Fibroblast of lung (primary cell): Measurements from ENCODE around the gene TENT4A. TPM values are rescaled to one million over a fixed set of nuclear protein-coding genes. Genes with fewer than 3 reads are reported as not detected.

Experiments
- DNase-seq, 2 donors: peaks; one replicate each; pipeline versions ENCODE4 v3.0.0 to v3.0.0-alpha.2; 2010; ENCODE audit warnings: low read depth in 2 of 2
- H2AFZ ChIP-seq: 2 replicates; pipeline ENCODE4 v1.5.1; 2012; ENCODE audit warnings: low read length, control low read depth, inconsistent platforms
- H3K27ac ChIP-seq: 2 replicates; pipeline ENCODE4 v1.5.1; 2011; ENCODE audit warnings: low read length, control low read depth; ENCODE audit not compliant: insufficient read depth
- H3K27me3 ChIP-seq: 2 replicates; pipeline ENCODE4 v1.5.1; 2011; ENCODE audit warnings: mild to moderate bottlenecking, low read length; ENCODE audit not compliant: control insufficient read depth, insufficient read depth
- H3K36me3 ChIP-seq: 2 replicates; pipeline ENCODE4 v1.5.1; 2011; ENCODE audit warnings: low read length; ENCODE audit not compliant: control insufficient read depth, insufficient read depth
- H3K4me1 ChIP-seq: 2 replicates; pipeline ENCODE4 v1.5.1; 2011; ENCODE audit warnings: low read length; ENCODE audit not compliant: control insufficient read depth, insufficient read depth; ENCODE audit errors: extremely low read depth
- H3K4me2 ChIP-seq: 2 replicates; pipeline ENCODE4 v1.5.1; 2011; ENCODE audit warnings: low read length, control low read depth; ENCODE audit not compliant: insufficient read depth; ENCODE audit errors: extremely low read depth
- H3K4me3 ChIP-seq, 4 experiments: fragments of 200-600 bp in 1 of 4; sonication (generic) in 1 of 4; replicated peaks in 1 of 4; 2 replicates each; pipeline ENCODE4 v1.5.1; 2011 to 2016; ENCODE audit warnings: low read length in 4 of 4, low read depth in 3 of 4, mild to moderate bottlenecking in 3 of 4, control low read depth in 2 of 4, inconsistent platforms in 1 of 4, mixed read lengths in 1 of 4; ENCODE audit not compliant: insufficient read depth in 1 of 4; ENCODE audit errors: control extremely low read depth in 1 of 4
- H3K79me2 ChIP-seq: 2 replicates; pipeline ENCODE4 v1.5.1; 2012; ENCODE audit warnings: mild to moderate bottlenecking, low read length, inconsistent platforms; ENCODE audit not compliant: control insufficient read depth, insufficient read depth
- H3K9ac ChIP-seq: 2 replicates; pipeline ENCODE4 v1.5.1; 2011; ENCODE audit warnings: mild to moderate bottlenecking, low read length, control low read depth; ENCODE audit not compliant: insufficient read depth
- H3K9me3 ChIP-seq: 2 replicates; pipeline ENCODE4 v1.5.1; 2012; ENCODE audit warnings: low read depth, low read length; ENCODE audit not compliant: control insufficient read depth, insufficient read depth
- H4K20me1 ChIP-seq: 2 replicates; pipeline ENCODE4 v1.5.1; 2011; ENCODE audit warnings: low read length; ENCODE audit not compliant: control insufficient read depth, insufficient read depth; ENCODE audit errors: extremely low read depth
- EZH2 ChIP-seq: IDR thresholded peaks from 2 replicates; pipeline ENCODE4 v1.5.1; 2012; ENCODE audit warnings: low read length, control low read depth, mild to moderate bottlenecking; ENCODE audit errors: missing control alignments
- polyA plus RNA-seq, 2 donors: library from polyadenylated mRNA; depleted of rRNA in 1 of 2; stranded (reverse) in 1 of 2; unstranded in 1 of 2; fragments of >200 nt; gene quantifications; 2 replicates each; pipeline ENCODE4 v1.2.1, GENCODE V29; 2011 to 2012; ENCODE audit warnings: missing spikeins in 1 of 2
- total RNA-seq: library from RNA; depleted of rRNA; stranded (reverse); fragments of >200 nt; gene quantifications from 2 replicates; pipeline ENCODE4 v1.2.1, GENCODE V29; 2014
- TF ChIP-seq, protein P1 (sequence below), 2 donors: IDR thresholded peaks in 1 of 2; conservative IDR thresholded peaks in 1 of 2; 1 replicate in 1 of 2; 2 replicates in 1 of 2; pipeline ENCODE4 v1.5.1; 2011 to 2012; ENCODE audit warnings: low read length in 2 of 2, control low read depth in 1 of 2, inconsistent platforms in 1 of 2, low read depth in 1 of 2, mild to moderate bottlenecking in 1 of 2

The TENT4A gene
- total and polyA plus RNA-seq, 2 donors (not counting 1 experiment from before 2014, with no cell fraction given) = 3.1 to 10.4 TPM

GRCh38 chr5:6792911-6793471 is 79.8 kb downstream of the TENT4A start:
- no peaks in the 10 kb centered on the region for H3K9me3 ChIP-seq
- no peaks in the 10 kb centered on the region for H4K20me1 ChIP-seq
- H3K4me3 ChIP-seq = no peak overlapping the region
- no peak overlapping the region for H2AFZ ChIP-seq
- H3K9ac ChIP-seq = no peak overlapping the region
- H3K27ac ChIP-seq = no peak overlapping the region
- H3K4me1 ChIP-seq = no peaks in the 10 kb centered on the region
- no peaks in the 10 kb centered on the region for H3K27me3 ChIP-seq
- no peaks in the 10 kb centered on the region for H3K79me2 ChIP-seq
- no peak overlapping the region for H3K4me2 ChIP-seq
- no peak for DNase-seq
- TF ChIP-seq EZH2 = no peak
- TF ChIP-seq, protein P1, sequence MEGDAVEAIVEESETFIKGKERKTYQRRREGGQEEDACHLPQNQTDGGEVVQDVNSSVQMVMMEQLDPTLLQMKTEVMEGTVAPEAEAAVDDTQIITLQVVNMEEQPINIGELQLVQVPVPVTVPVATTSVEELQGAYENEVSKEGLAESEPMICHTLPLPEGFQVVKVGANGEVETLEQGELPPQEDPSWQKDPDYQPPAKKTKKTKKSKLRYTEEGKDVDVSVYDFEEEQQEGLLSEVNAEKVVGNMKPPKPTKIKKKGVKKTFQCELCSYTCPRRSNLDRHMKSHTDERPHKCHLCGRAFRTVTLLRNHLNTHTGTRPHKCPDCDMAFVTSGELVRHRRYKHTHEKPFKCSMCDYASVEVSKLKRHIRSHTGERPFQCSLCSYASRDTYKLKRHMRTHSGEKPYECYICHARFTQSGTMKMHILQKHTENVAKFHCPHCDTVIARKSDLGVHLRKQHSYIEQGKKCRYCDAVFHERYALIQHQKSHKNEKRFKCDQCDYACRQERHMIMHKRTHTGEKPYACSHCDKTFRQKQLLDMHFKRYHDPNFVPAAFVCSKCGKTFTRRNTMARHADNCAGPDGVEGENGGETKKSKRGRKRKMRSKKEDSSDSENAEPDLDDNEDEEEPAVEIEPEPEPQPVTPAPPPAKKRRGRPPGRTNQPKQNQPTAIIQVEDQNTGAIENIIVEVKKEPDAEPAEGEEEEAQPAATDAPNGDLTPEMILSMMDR (conservative IDR thresholded peaks at IDR 0.05 in 1 of 2, IDR thresholded peaks at IDR 0.05 in 1 of 2; ENCODE audit: low read depth in 1 of 2, low read length in 2 of 2) = no peak
- no peaks in the 10 kb centered on the region for H3K36me3 ChIP-seq

DNA sequence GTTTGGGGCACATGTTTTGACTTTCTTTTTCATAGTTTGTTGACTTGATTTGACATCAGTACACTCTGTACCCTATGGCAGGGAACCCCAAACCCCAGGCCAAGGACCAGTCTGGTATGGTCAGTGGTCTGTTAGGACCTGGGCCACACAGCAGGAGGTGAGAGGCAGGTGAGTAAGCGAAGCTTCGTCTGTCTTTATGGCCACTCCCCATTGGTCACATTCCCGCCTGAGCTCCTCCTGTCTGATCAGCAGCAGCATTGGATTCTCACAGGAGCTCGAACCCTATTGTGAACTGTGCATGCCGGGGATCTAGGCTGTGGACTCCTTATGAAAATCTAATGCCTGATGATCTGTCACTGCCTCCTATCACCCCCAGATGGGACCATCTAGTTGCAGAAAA is 88.0 kb downstream of the TENT4A start:
- H3K79me2 ChIP-seq = no peaks in the 10 kb centered on the region
- no peaks in the 10 kb centered on the region for H3K36me3 ChIP-seq
- no peak overlapping the region for H2AFZ ChIP-seq
- H3K9ac ChIP-seq = no peak overlapping the region
- no peak for DNase-seq
- no peaks in the 10 kb centered on the region for H3K9me3 ChIP-seq
- TF ChIP-seq EZH2 = no peak
- TF ChIP-seq, protein P1 (conservative IDR thresholded peaks at IDR 0.05 in 1 of 2, IDR thresholded peaks at IDR 0.05 in 1 of 2; ENCODE audit: low read depth in 1 of 2, low read length in 2 of 2) = no peak
- H3K4me1 ChIP-seq = no peaks in the 10 kb centered on the region
- no peak overlapping the region for H3K27ac ChIP-seq
- H3K4me2 ChIP-seq = no peak overlapping the region
- H4K20me1 ChIP-seq = no peaks in the 10 kb centered on the region
- no peak overlapping the region for H3K4me3 ChIP-seq
- no peaks in the 10 kb centered on the region for H3K27me3 ChIP-seq

GRCh38 chr5:6803981-6804550 is 90.8 kb downstream of the TENT4A start:
- Histone ChIP-seq H3K4me2 (no peak overlapping the region), H3K4me3 (no peak overlapping the region), H3K9me3 (no peaks in the 10 kb centered on the region), H3K27ac (no peak overlapping the region), H3K9ac (no peak overlapping the region), H4K20me1 (no peaks in the 10 kb centered on the region), H3K36me3 (no peaks in the 10 kb centered on the region), H3K79me2 (no peaks in the 10 kb centered on the region), H3K27me3 (no peaks in the 10 kb centered on the region), H2AFZ (no peak overlapping the region), H3K4me1 (no peaks in the 10 kb centered on the region)
- no peak for DNase-seq
- TF ChIP-seq, protein P1 (conservative IDR thresholded peaks at IDR 0.05 in 1 of 2, IDR thresholded peaks at IDR 0.05 in 1 of 2; ENCODE audit: low read depth in 1 of 2, low read length in 2 of 2) = no peak
- no peak for TF ChIP-seq EZH2
